CD4-positive, CD25-positive, alpha-beta regulatory T cell (primary cell): ENCODE measurements around the gene EPHA2. TPM values are rescaled to one million over a fixed set of nuclear protein-coding genes. Genes with fewer than 3 reads are reported as not detected.
A peak's percentile ranks its signal among the peaks of the same experiment; 100 is the strongest.

Experiments
- ATAC-seq, 2 donors: fragments of 150-1000 bp; cut with Tn5 transposase; one replicate each; pipeline ENCODE4 v1.10.0; 2021; ENCODE audit warnings: low read depth in 2 of 2, moderate number of reproducible peaks in 2 of 2, moderate library complexity in 1 of 2
- DNase-seq, 3 donors: peaks; one replicate each; pipeline versions ENCODE4 v3.0.0 to v3.0.0-alpha.2; 2012 to 2022; ENCODE audit warnings: mixed read lengths in 1 of 3
- H3K27ac ChIP-seq: one replicate; pipeline ENCODE4 v1.7.0; 2013; ENCODE audit warnings: mild to moderate bottlenecking, low read length; ENCODE audit not compliant: insufficient read depth, poor library complexity, severe bottlenecking
- H3K27me3 ChIP-seq: one replicate; pipeline ENCODE4 v1.7.0; 2013; ENCODE audit warnings: low read length; ENCODE audit not compliant: control insufficient read depth, insufficient read depth
- H3K36me3 ChIP-seq: one replicate; pipeline ENCODE4 v1.7.0; 2013; ENCODE audit warnings: mild to moderate bottlenecking, low read length, moderate library complexity; ENCODE audit not compliant: control insufficient read depth, insufficient read depth
- H3K4me1 ChIP-seq: 2 replicates; pipeline ENCODE4 v1.7.0; 2013; ENCODE audit warnings: mild to moderate bottlenecking, low read length; ENCODE audit not compliant: insufficient read depth, control insufficient read depth, poor library complexity, severe bottlenecking
- H3K4me3 ChIP-seq: one replicate; pipeline ENCODE4 v1.7.0; 2013; ENCODE audit warnings: low read depth, mild to moderate bottlenecking, low read length, moderate library complexity
- H3K9me3 ChIP-seq, 2 experiments: 1 replicate in 1 of 2; 2 replicates in 1 of 2; pipeline ENCODE4 v1.7.0; 2013; ENCODE audit warnings: low read length in 2 of 2, mild to moderate bottlenecking in 1 of 2, moderate library complexity in 1 of 2; ENCODE audit not compliant: control insufficient read depth in 2 of 2
- H3K27ac Mint-ChIP-seq, 3 donors: one replicate each; pipeline ENCODE4 v1.8.0; 2020 to 2022; ENCODE audit warnings: mild to moderate bottlenecking in 3 of 3, mixed read lengths in 3 of 3, moderate library complexity in 2 of 3
- H3K27me3 Mint-ChIP-seq: one replicate; pipeline ENCODE4 v1.8.0; 2022; ENCODE audit warnings: mild to moderate bottlenecking, mixed read lengths
- H3K36me3 Mint-ChIP-seq: one replicate; pipeline ENCODE4 v1.8.0; 2020; ENCODE audit warnings: mixed read lengths
- H3K4me1 Mint-ChIP-seq, 4 donors: one replicate each; pipeline ENCODE4 v1.8.0; 2020 to 2022; ENCODE audit warnings: mixed read lengths in 4 of 4, mild to moderate bottlenecking in 1 of 4
- H3K4me3 Mint-ChIP-seq, 4 donors: one replicate each; pipeline ENCODE4 v1.8.0; 2020 to 2022; ENCODE audit warnings: mild to moderate bottlenecking in 4 of 4, mixed read lengths in 4 of 4, moderate library complexity in 3 of 4
- H3K9me3 Mint-ChIP-seq, 7 donors: one replicate each; pipeline ENCODE4 v1.8.0; 2020 to 2022; ENCODE audit warnings: mixed read lengths in 7 of 7, mild to moderate bottlenecking in 3 of 7, moderate library complexity in 2 of 7
- polyA plus RNA-seq, 4 donors: library from polyadenylated mRNA; unstranded; fragments of 300-500 nt; fragmentation: Illumina TruSeq; gene quantifications; one replicate each; pipeline ENCODE4 v1.2.3, GENCODE V29; 2021
- total RNA-seq: library from RNA; stranded (reverse); gene quantifications from one replicate; pipeline ENCODE4 v1.2.3, GENCODE V29; 2022

EPHA2 gene
- total and polyA plus RNA-seq, 5 donors from 2014 or later, result not detected

DNA sequence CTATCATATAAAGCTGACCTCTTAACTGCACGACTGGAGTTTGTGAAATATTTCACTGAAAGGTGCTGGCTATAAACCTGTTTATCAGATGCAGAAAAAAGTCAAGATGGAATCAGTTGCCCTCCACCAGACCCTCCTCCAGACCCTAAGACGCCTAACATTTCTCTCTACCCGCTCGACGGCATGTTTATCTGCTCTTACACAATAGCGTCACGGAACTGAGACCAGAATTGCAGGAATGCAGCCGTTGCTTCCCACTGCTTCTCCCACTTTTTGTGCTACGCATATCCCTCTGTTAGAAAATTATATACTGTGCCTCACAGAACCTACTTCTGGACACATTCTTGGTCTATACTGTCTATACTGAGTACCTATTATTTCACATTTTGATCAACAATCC lies 54.2 kb downstream of the EPHA2 start:
- no peak for ATAC-seq
- DNase-seq, result no peak
- Mint-ChIP-seq H3K4me3 (no peak overlapping the region), H3K27me3 (peaks cover 12% of the 10 kb centered on the region), H3K9me3 (peaks cover 0 to 7% (median 0%) of the 10 kb centered on the region in 7 donors), H3K4me1 (no peaks in the 10 kb centered on the region), H3K36me3 (no peaks in the 10 kb centered on the region), H3K27ac (no peak overlapping the region)
- Histone ChIP-seq H3K36me3 (no peaks in the 10 kb centered on the region), H3K4me3 (no peak overlapping the region), H3K27ac (no peak overlapping the region), H3K4me1 (no peaks in the 10 kb centered on the region), H3K27me3 (no peaks in the 10 kb centered on the region), H3K9me3 (no peaks in the 10 kb centered on the region)

DNA sequence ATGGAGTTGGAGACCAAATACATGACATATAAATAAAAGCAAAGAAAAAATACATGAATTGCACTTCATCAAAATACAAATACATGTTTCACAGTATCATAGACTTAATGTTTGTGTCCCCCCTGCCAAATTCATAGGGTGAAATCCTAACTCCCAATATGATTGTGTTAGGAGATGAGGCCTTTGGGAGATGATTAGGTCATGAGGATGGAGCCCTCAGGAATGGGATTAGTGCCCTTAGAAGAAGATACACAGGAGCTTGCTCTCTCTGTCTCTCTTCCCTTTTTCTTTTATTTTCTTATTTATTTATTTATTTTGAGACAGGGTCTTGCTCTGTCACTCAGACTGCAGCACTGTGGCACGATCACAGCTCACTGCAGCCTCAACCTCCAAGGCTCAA lies 56.5 kb downstream of the EPHA2 start:
- H3K9me3 ChIP-seq, result no peaks in the 10 kb centered on the region
- no peak overlapping the region for H3K4me3 ChIP-seq
- H3K36me3 Mint-ChIP-seq, result no peaks in the 10 kb centered on the region
- no peaks in the 10 kb centered on the region for H3K4me1 ChIP-seq
- peaks cover 12% of the 10 kb centered on the region for H3K27me3 Mint-ChIP-seq
- H3K27ac Mint-ChIP-seq, result no peak overlapping the region
- no peaks in the 10 kb centered on the region for H3K36me3 ChIP-seq
- DNase-seq, result no peak
- peaks cover 0 to 6% (median 0%) of the 10 kb centered on the region in 7 donors for H3K9me3 Mint-ChIP-seq
- H3K27ac ChIP-seq, result no peak overlapping the region
- H3K4me1 Mint-ChIP-seq, result no peaks in the 10 kb centered on the region
- ATAC-seq, result no peak
- no peaks in the 10 kb centered on the region for H3K27me3 ChIP-seq
- H3K4me3 Mint-ChIP-seq, result no peak overlapping the region

DNA sequence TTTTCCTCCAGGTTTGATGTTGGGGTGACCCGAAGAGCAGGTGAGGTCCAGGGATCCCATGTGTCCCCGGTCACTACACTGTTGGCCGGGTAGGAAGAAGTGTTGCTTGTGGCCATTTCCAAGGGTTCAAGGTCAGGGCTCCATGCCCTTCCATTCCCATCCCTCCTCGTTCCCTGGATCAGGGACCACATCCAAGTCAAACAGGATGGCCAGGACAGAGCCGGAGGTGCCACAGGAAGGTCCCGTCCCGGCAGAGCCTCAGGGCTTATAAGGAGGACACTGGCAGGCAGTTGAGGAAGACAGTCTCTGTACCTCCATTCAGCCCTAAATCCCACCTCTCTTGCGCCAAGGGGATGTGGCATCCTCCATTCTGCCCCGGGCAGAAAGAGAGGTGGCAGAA lies 60.4 kb downstream of the EPHA2 start:
- ATAC-seq (no peak), DNase-seq (no peak)
- Histone ChIP-seq H3K4me3 (no peak overlapping the region), H3K27ac (no peak overlapping the region), H3K9me3 (no peaks in the 10 kb centered on the region), H3K27me3 (peaks cover 2% of the 10 kb centered on the region), H3K36me3 (no peaks in the 10 kb centered on the region), H3K4me1 (no peaks in the 10 kb centered on the region)
- no peak overlapping the region for H3K4me3 Mint-ChIP-seq
- H3K27ac Mint-ChIP-seq, result no peak overlapping the region
- no peaks in the 10 kb centered on the region for H3K36me3 Mint-ChIP-seq
- H3K27me3 Mint-ChIP-seq, result peaks cover 5% of the 10 kb centered on the region
- H3K4me1 Mint-ChIP-seq, result peaks cover 0 to 2% (median 0%) of the 10 kb centered on the region in 4 donors
- peaks cover 0 to 4% (median 0%) of the 10 kb centered on the region in 7 donors for H3K9me3 Mint-ChIP-seq

DNA sequence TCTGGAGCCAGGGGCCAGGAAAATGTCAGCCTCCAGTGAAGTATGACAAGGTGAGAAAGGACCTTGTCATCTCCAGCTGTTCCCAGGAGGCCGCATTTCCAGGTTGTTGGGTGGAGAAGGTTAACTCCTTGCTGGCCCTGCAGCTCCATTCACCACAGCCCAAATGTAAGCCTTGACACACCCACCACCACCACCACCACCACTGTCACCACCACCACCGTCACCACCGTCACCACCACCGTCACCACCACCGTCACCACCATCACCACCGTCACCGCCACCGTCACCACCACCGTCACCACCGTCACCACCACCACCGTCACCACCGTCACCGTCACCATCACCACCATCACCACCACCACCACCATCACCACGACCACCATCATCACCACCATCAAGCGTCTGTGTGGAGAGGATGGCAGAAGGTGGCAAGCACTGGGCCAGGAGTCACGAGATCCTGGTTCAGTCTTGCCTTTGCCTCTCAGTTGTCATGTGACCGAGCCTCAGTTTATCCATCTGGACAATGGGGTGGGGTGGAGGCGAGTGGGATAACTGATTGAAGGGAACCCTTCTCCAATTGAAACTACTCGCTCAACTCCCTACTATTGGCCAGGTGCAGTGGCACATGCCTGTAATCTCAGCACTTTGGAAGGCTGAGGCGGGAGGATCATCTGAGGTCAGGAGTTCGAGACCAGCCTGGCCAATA lies 61.3 kb downstream of the EPHA2 start:
- Histone ChIP-seq H3K4me1 (no peaks in the 10 kb centered on the region), H3K36me3 (no peaks in the 10 kb centered on the region), H3K9me3 (no peaks in the 10 kb centered on the region), H3K27me3 (peaks cover 2% of the 10 kb centered on the region), H3K27ac (no peak overlapping the region), H3K4me3 (no peak overlapping the region)
- Mint-ChIP-seq H3K9me3 (no peaks in the 10 kb centered on the region), H3K4me1 (peaks cover 0 to 2% (median 0%) of the 10 kb centered on the region in 4 donors), H3K27me3 (no peaks in the 10 kb centered on the region), H3K4me3 (no peak overlapping the region), H3K27ac (no peak overlapping the region), H3K36me3 (no peaks in the 10 kb centered on the region)
- no peak for DNase-seq
- no peak for ATAC-seq

DNA sequence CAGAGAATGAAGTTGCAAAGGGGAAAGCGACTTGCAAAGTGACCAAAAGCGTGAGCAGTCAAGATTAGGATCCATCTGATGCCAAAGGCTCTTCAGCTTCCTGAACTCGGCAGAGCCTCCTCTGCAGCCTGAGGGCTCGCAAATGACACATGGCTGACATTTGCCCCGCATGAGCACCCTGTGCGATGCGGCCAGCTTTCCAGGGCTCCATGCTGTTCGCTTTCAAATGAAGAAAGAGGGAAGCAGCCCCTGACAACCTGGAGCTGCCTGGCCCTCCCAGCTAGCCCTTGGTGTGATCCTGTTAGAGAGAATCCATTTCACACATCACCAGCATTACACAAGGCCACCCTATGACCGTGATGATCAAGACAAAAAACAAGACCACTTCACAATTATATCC lies 62.3 kb downstream of the EPHA2 start:
- Mint-ChIP-seq H3K27me3 (peaks cover 4% of the 10 kb centered on the region), H3K36me3 (no peaks in the 10 kb centered on the region), H3K9me3 (no peaks in the 10 kb centered on the region), H3K4me3 (no peak overlapping the region), H3K4me1 (peaks cover 0 to 2% (median 0%) of the 10 kb centered on the region in 4 donors), H3K27ac (no peak overlapping the region)
- no peak overlapping the region for H3K27ac ChIP-seq
- DNase-seq (no peak), ATAC-seq (no peak)
- H3K4me1 ChIP-seq, result no peaks in the 10 kb centered on the region
- no peaks in the 10 kb centered on the region for H3K9me3 ChIP-seq
- H3K27me3 ChIP-seq, result peaks cover 2% of the 10 kb centered on the region
- no peak overlapping the region for H3K4me3 ChIP-seq
- H3K36me3 ChIP-seq, result no peaks in the 10 kb centered on the region

DNA sequence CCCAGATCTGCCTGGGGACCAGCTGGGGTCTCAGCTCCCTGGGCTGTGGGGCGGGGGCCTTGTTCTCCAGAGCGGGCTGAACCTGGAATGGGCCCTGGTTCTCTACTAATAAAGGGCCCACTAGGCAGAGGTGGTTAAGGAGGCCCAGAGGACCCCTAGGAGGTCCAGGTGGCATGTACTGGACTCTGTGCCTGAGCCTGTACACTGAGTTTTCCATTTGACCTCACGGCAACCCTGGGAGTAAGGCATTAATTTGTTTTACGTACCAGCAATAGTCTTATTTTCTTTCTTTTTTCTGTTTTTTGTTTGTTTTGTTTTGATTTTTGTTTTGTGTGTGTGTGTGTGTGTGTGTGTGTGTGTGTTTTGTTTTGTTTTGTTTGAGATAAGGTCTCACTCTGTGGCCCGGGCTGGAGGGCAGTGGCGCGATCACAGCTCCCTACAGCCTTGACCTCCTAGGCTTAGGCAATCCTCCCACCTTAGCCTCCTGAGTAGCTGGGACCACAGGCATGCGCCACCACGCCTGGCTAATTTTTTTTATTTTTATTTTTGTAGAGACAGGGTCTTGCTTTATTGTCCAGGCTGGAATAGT lies 62.9 kb downstream of the EPHA2 start:
- no peaks in the 10 kb centered on the region for H3K9me3 ChIP-seq
- no peak for ATAC-seq
- Mint-ChIP-seq H3K4me3 (no peak overlapping the region), H3K9me3 (no peaks in the 10 kb centered on the region), H3K4me1 (peaks cover 0 to 2% (median 0%) of the 10 kb centered on the region in 4 donors), H3K36me3 (no peaks in the 10 kb centered on the region), H3K27me3 (peaks cover 4% of the 10 kb centered on the region), H3K27ac (peak overlapping the region in 1 of 3 donors; percentile 60)
- H3K4me3 ChIP-seq, result no peak overlapping the region
- no peak overlapping the region for H3K27ac ChIP-seq
- DNase-seq, result no peak
- no peaks in the 10 kb centered on the region for H3K36me3 ChIP-seq
- H3K27me3 ChIP-seq, result peaks cover 2% of the 10 kb centered on the region
- no peaks in the 10 kb centered on the region for H3K4me1 ChIP-seq

DNA sequence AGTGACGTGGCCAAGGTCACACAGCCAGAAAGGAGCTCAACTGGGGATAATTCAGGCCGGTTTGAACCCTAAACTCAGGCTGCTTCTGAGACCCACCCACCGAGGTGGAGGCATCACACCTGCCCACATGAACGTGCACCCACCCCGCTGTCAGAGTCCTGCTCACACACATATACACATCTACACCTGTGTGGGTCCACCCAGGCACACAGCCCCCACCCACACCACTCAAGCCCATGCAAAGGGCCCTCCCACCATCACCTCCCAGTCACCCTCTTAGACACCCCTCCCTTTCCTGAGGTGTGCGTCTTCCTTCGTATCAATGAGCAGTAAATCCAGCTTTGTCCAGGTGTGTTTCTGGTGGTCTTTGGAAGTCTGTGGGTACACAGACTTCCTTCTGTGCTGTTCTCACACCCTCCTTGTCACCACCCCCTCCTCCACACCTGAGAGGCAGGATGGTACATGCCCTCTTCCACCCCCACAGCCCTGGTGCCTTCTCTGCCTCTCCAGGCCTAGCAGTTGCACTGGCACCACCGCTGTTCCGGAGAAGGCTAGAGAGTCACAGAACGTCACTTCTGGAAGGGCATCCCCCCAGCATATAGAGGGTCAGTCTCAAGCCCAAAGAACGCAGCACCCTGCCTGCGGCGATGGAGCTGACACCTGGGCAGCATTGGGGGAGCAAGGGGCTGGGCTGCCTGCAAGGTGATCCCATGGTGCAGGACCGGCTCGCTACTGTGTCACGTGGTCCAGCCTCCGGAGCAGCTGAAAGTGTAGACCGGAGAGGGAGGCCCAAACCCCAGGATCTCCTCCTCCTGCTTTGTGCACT lies 63.6 kb downstream of the EPHA2 start:
- peaks cover 4% of the 10 kb centered on the region for H3K27me3 Mint-ChIP-seq
- peaks cover 0 to 2% (median 0%) of the 10 kb centered on the region in 4 donors for H3K4me1 Mint-ChIP-seq

More for the DNA sequence above, 63.6 kb downstream of the EPHA2 start:
- Mint-ChIP-seq H3K4me3 (no peak overlapping the region), H3K36me3 (no peaks in the 10 kb centered on the region), H3K9me3 (no peaks in the 10 kb centered on the region), H3K27ac (peak overlapping the region in 1 of 3 donors; percentile 31)
- no peak for ATAC-seq
- no peak overlapping the region for H3K4me3 ChIP-seq
- H3K27me3 ChIP-seq, result peaks cover 2% of the 10 kb centered on the region
- no peaks in the 10 kb centered on the region for H3K4me1 ChIP-seq
- no peaks in the 10 kb centered on the region for H3K9me3 ChIP-seq
- DNase-seq, result no peak
- no peak overlapping the region for H3K27ac ChIP-seq
- H3K36me3 ChIP-seq, result no peaks in the 10 kb centered on the region
